HEK293 (cell line): ENCODE data around the gene COBL.

ENCODE experiments used
- CTCF ChIA-PET: fragments of 350-600 bp; formaldehyde crosslinking; extraction: SDS; loops from one replicate; lab custom pipeline; 2021; ENCODE audit warnings: antibody characterized with exemption; lab: Yijun Ruan, JAX
- POLR2A ChIA-PET: fragments of 300-600 bp; formaldehyde crosslinking; extraction: SDS; loops from one replicate; lab custom pipeline; 2020; ENCODE audit warnings: antibody characterized with exemption, inconsistent platforms; lab: Yijun Ruan, JAX
- H3K27ac ChIP-seq: fragments of 200-500 bp; sonication (Bioruptor generic); 2 replicates; pipeline ENCODE4 v1.5.1; 2014; ENCODE audit warnings: low read depth, low read length, control low read depth, inconsistent platforms; ENCODE audit errors: extremely low read depth
- H3K36me3 ChIP-seq, 2 experiments: fragments of 200-500 bp in 1 of 2; sonication (Bioruptor generic) in 1 of 2; 1 replicate in 1 of 2; 2 replicates in 1 of 2; pipeline ENCODE4 v1.5.1; 2014 to 2017; ENCODE audit warnings: inconsistent platforms in 2 of 2, low read length in 2 of 2; ENCODE audit not compliant: control insufficient read depth in 2 of 2, insufficient read depth in 1 of 2
- H3K4me1 ChIP-seq: fragments of 200-500 bp; sonication (Bioruptor generic); 2 replicates; pipeline ENCODE4 v1.5.1; 2014; ENCODE audit warnings: mild to moderate bottlenecking, low read length, inconsistent platforms; ENCODE audit not compliant: control insufficient read depth, insufficient read depth
- H3K4me3 ChIP-seq: 2 replicates; pipeline ENCODE4 v1.5.1; 2011; ENCODE audit warnings: low read depth, mild to moderate bottlenecking, control low read depth, low read length, moderate library complexity
- H3K9me3 ChIP-seq: fragments of 200-500 bp; sonication (Bioruptor generic); 2 replicates; pipeline ENCODE4 v1.5.1; 2014; ENCODE audit warnings: low read depth, low read length, inconsistent platforms; ENCODE audit not compliant: control insufficient read depth, insufficient read depth
- BCL11A ChIP-seq: fragments of 450-650 bp; formaldehyde crosslinking; IDR thresholded peaks from 2 replicates; pipeline ENCODE4 v1.5.1; 2016; ENCODE audit warnings: low read depth, missing biosample characterization, missing genetic modification characterization
- IKZF3 ChIP-seq: fragments of 450-650 bp; IDR thresholded peaks from 2 replicates; pipeline ENCODE4 v1.5.0; 2018; ENCODE audit warnings: missing biosample characterization, mild to moderate bottlenecking, missing genetic modification characterization, moderate library complexity
- MYNN ChIP-seq: fragments of 450-650 bp; formaldehyde crosslinking; IDR thresholded peaks from 2 replicates; pipeline ENCODE4 v1.5.1; 2016; ENCODE audit warnings: missing biosample characterization, missing genetic modification characterization, borderline replicate concordance
- MZF1 ChIP-seq: fragments of 450-650 bp; formaldehyde crosslinking; IDR thresholded peaks from 2 replicates; pipeline ENCODE4 v1.5.1; 2017; ENCODE audit warnings: missing biosample characterization, missing genetic modification characterization, borderline replicate concordance
- PRDM6 ChIP-seq: fragments of 450-650 bp; formaldehyde crosslinking; IDR thresholded peaks from 2 replicates; pipeline ENCODE4 v1.5.1; 2017; ENCODE audit warnings: missing biosample characterization, missing genetic modification characterization
- REPIN1 ChIP-seq: fragments of 450-650 bp; formaldehyde crosslinking; IDR thresholded peaks from 2 replicates; pipeline ENCODE4 v1.5.1; 2017; ENCODE audit warnings: missing biosample characterization, missing genetic modification characterization, low read depth
- SCRT2 ChIP-seq: fragments of 450-650 bp; formaldehyde crosslinking; IDR thresholded peaks from 2 replicates; pipeline ENCODE4 v1.5.1; 2016; ENCODE audit warnings: missing biosample characterization, missing genetic modification characterization
- ZNF112 ChIP-seq: fragments of 450-650 bp; formaldehyde crosslinking; IDR thresholded peaks from 2 replicates; pipeline ENCODE4 v1.5.0; 2017; ENCODE audit warnings: missing biosample characterization, missing genetic modification characterization
- ZNF169 ChIP-seq: fragments of 450-650 bp; formaldehyde crosslinking; IDR thresholded peaks from 2 replicates; pipeline ENCODE4 v1.5.1; 2016; ENCODE audit warnings: missing biosample characterization, missing genetic modification characterization
- ZNF18 ChIP-seq: fragments of 450-650 bp; formaldehyde crosslinking; IDR thresholded peaks from 2 replicates; pipeline ENCODE4 v1.5.1; 2016; ENCODE audit warnings: missing biosample characterization, missing genetic modification characterization
- ZNF302 ChIP-seq: fragments of 450-650 bp; formaldehyde crosslinking; IDR thresholded peaks from 2 replicates; pipeline ENCODE4 v1.5.1; 2016; ENCODE audit warnings: missing biosample characterization, missing genetic modification characterization, low read depth
- ZNF311 ChIP-seq: fragments of 450-650 bp; formaldehyde crosslinking; IDR thresholded peaks from 2 replicates; pipeline ENCODE4 v1.5.1; 2017; ENCODE audit warnings: missing biosample characterization, missing genetic modification characterization, borderline replicate concordance
- ZNF423 ChIP-seq: fragments of 450-650 bp; formaldehyde crosslinking; IDR thresholded peaks from 2 replicates; pipeline ENCODE4 v1.5.1; 2016; ENCODE audit warnings: missing biosample characterization, missing genetic modification characterization
- ZNF549 ChIP-seq: fragments of 450-650 bp; IDR thresholded peaks from 2 replicates; pipeline ENCODE4 v1.5.1; 2018; ENCODE audit warnings: missing biosample characterization, missing genetic modification characterization, mild to moderate bottlenecking, inconsistent platforms, moderate library complexity
- ZNF560 ChIP-seq: fragments of 450-650 bp; formaldehyde crosslinking; IDR thresholded peaks from 2 replicates; pipeline ENCODE4 v1.5.1; 2017; ENCODE audit warnings: missing biosample characterization, missing genetic modification characterization, borderline replicate concordance
- ZNF792 ChIP-seq: fragments of 450-650 bp; formaldehyde crosslinking; IDR thresholded peaks from 2 replicates; pipeline ENCODE4 v1.5.1; 2016; ENCODE audit warnings: missing biosample characterization, missing genetic modification characterization
- ZNF843 ChIP-seq: fragments of 450-650 bp; formaldehyde crosslinking; IDR thresholded peaks from 2 replicates; pipeline ENCODE4 v1.5.1; 2016; ENCODE audit warnings: missing biosample characterization, missing genetic modification characterization
- ZSCAN23 ChIP-seq: fragments of 450-650 bp; formaldehyde crosslinking; IDR thresholded peaks from 2 replicates; pipeline ENCODE4 v1.5.1; 2016; ENCODE audit warnings: missing biosample characterization, missing genetic modification characterization
- TF ChIP-seq, protein P1 (sequence below): fragments of 450-650 bp; formaldehyde crosslinking; IDR thresholded peaks from 2 replicates; pipeline ENCODE4 v1.5.1; 2016; ENCODE audit warnings: missing biosample characterization, missing genetic modification characterization, low read depth
- TF ChIP-seq, protein P2 (sequence below): fragments of 450-650 bp; formaldehyde crosslinking; IDR thresholded peaks from 2 replicates; pipeline ENCODE4 v1.5.1; 2016; ENCODE audit warnings: missing biosample characterization, missing genetic modification characterization
- TF ChIP-seq, protein P3 (sequence below): fragments of 450-650 bp; formaldehyde crosslinking; IDR thresholded peaks from 2 replicates; pipeline ENCODE4 v1.5.1; 2017; ENCODE audit warnings: missing biosample characterization, mild to moderate bottlenecking, missing genetic modification characterization, moderate library complexity

COBL gene

DNA sequence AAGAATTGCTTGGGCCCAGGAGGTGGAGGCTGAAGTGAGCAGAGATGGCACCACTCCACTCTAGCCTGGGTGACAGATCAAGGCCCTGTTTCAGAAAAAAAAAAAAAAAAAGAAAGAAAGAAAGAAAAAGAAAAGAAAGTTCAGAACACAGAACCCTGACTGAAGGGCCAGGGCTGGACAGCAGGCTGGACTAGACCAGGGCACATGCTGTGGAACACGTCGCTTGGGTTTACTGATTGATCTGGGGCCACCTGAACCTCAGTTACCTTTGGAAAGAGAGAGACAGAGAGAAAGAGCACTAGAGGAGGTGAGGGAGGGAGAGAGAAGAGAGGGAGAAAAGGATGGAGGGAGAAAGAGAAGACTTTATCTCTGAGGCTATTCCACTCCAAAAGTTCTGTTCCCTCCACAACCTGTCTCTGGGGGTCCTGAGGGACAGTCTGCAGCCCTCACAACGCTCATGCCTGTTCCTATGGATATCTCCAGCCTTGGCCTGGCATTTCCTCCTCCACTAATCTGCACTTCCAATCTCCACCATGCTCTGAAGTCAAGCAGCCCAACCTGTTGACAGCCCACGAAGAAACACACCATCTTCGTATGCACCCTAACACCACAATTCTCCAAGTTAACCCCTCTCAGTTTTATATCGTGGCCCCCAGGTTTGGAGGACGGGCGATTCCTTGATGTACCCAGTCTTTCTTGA is 81.8 kb downstream of the COBL start:
- Histone ChIP-seq H3K4me1 (0 out of 2 replicates have a peak, but pooled peaks cover 5% of the 10 kb centered on the region), H3K36me3 (no peaks in the 10 kb centered on the region), H3K27ac (no peak overlapping the region), H3K4me3 (no peak overlapping the region), H3K9me3 (no peaks in the 10 kb centered on the region)
- ChIA-PET POLR2A (no interaction called here), CTCF (interaction anchor here (1.4 kb wide), 1 partner anchor 132 kb away, joined by 6 read pairs; no protein-coding TSS in a partner anchor)
- no peak for TF ChIP-seq BCL11A (tag by site-specific recombination)
- TF ChIP-seq SCRT2 (tag by site-specific recombination) = peak; percentile 70
- no peak for TF ChIP-seq ZNF311 (tag by site-specific recombination)
- TF ChIP-seq ZNF169 (tag by site-specific recombination) = no peak

GRCh38 chr7:51234139-51234538 is 82.5 kb downstream of the COBL start:
- H3K4me3 ChIP-seq = no peak overlapping the region
- CTCF ChIA-PET = interaction anchor here (1.4 kb wide), 1 partner anchor 133 kb away, joined by 6 read pairs; no protein-coding TSS in a partner anchor
- no peaks in the 10 kb centered on the region for H3K9me3 ChIP-seq
- POLR2A ChIA-PET = no interaction called here
- no peak overlapping the region for H3K27ac ChIP-seq
- TF ChIP-seq, protein P1, sequence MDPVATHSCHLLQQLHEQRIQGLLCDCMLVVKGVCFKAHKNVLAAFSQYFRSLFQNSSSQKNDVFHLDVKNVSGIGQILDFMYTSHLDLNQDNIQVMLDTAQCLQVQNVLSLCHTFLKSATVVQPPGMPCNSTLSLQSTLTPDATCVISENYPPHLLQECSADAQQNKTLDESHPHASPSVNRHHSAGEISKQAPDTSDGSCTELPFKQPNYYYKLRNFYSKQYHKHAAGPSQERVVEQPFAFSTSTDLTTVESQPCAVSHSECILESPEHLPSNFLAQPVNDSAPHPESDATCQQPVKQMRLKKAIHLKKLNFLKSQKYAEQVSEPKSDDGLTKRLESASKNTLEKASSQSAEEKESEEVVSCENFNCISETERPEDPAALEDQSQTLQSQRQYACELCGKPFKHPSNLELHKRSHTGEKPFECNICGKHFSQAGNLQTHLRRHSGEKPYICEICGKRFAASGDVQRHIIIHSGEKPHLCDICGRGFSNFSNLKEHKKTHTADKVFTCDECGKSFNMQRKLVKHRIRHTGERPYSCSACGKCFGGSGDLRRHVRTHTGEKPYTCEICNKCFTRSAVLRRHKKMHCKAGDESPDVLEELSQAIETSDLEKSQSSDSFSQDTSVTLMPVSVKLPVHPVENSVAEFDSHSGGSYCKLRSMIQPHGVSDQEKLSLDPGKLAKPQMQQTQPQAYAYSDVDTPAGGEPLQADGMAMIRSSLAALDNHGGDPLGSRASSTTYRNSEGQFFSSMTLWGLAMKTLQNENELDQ (tag by site-specific recombination) = no peak
- no peak for TF ChIP-seq MYNN (tag by site-specific recombination)
- TF ChIP-seq ZNF792 (tag by site-specific recombination) = no peak
- no peak for TF ChIP-seq ZNF423 (tag by site-specific recombination)
- no peak for TF ChIP-seq ZNF843 (tag by site-specific recombination)
- TF ChIP-seq ZNF560 (tag by site-specific recombination) = no peak
- no peak for TF ChIP-seq IKZF3 (tag by site-specific recombination)
- TF ChIP-seq ZNF302 = no peak
- no peak for TF ChIP-seq PRDM6 (tag by site-specific recombination)
- no peak for TF ChIP-seq SCRT2 (tag by site-specific recombination)
- no peak for TF ChIP-seq ZSCAN23 (tag by site-specific recombination)
- TF ChIP-seq, protein P2, sequence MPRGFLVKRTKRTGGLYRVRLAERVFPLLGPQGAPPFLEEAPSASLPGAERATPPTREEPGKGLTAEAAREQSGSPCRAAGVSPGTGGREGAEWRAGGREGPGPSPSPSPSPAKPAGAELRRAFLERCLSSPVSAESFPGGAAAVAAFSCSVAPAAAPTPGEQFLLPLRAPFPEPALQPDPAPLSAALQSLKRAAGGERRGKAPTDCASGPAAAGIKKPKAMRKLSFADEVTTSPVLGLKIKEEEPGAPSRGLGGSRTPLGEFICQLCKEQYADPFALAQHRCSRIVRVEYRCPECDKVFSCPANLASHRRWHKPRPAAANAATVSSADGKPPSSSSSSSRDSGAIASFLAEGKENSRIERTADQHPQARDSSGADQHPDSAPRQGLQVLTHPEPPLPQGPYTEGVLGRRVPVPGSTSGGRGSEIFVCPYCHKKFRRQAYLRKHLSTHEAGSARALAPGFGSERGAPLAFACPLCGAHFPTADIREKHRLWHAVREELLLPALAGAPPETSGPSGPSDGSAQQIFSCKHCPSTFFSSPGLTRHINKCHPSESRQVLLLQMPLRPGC (tag by site-specific recombination) = no peak
- TF ChIP-seq ZNF18 = no peak
- TF ChIP-seq ZNF112 (tag by site-specific recombination) = no peak
- TF ChIP-seq ZNF549 (tag by site-specific recombination) = no peak
- no peak for TF ChIP-seq REPIN1 (tag by site-specific recombination)
- no peak for TF ChIP-seq MZF1
- TF ChIP-seq, protein P3, sequence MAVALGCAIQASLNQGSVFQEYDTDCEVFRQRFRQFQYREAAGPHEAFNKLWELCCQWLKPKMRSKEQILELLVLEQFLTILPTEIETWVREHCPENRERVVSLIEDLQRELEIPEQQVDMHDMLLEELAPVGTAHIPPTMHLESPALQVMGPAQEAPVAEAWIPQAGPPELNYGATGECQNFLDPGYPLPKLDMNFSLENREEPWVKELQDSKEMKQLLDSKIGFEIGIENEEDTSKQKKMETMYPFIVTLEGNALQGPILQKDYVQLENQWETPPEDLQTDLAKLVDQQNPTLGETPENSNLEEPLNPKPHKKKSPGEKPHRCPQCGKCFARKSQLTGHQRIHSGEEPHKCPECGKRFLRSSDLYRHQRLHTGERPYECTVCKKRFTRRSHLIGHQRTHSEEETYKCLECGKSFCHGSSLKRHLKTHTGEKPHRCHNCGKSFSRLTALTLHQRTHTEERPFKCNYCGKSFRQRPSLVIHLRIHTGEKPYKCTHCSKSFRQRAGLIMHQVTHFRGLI (tag by site-specific recombination) = no peak
- TF ChIP-seq, all 188 proteins: peak for 0
- H3K36me3 ChIP-seq = no peaks in the 10 kb centered on the region
- 0 out of 2 replicates have a peak, but pooled peaks cover 5% of the 10 kb centered on the region for H3K4me1 ChIP-seq
